Islet of Langerhans (tissue), 1 donor: Measurements from ENCODE around the gene ADSS1.

ENCODE experiments used
- FAIRE-seq: peaks from one replicate; lab custom pipeline; 2011; peaks lifted over from hg19 to GRCh38; lab: Jason Lieb, UNC

Gene ADSS1

GRCh38 chr14:104796687-104797081 lies 72.7 kb downstream of the ADSS1 start:
- FAIRE-seq, result no peak
